NOMO-1 (cell line): ENCODE results near the gene YY1.
A peak's percentile ranks its signal among the peaks of the same experiment; 100 is the strongest.
"Not testable (repeated sequence)": the region's sequence is repeated elsewhere in the genome, so short reads cannot be mapped to it uniquely, and the experiment has no call there.

Source experiments
- DNase-seq, 2 experiments: peaks; one replicate each; lab custom pipeline; 2025; ENCODE audit not compliant: unreplicated experiment in 2 of 2; lab: John Stamatoyannopoulos, UW

The YY1 gene

DNA sequence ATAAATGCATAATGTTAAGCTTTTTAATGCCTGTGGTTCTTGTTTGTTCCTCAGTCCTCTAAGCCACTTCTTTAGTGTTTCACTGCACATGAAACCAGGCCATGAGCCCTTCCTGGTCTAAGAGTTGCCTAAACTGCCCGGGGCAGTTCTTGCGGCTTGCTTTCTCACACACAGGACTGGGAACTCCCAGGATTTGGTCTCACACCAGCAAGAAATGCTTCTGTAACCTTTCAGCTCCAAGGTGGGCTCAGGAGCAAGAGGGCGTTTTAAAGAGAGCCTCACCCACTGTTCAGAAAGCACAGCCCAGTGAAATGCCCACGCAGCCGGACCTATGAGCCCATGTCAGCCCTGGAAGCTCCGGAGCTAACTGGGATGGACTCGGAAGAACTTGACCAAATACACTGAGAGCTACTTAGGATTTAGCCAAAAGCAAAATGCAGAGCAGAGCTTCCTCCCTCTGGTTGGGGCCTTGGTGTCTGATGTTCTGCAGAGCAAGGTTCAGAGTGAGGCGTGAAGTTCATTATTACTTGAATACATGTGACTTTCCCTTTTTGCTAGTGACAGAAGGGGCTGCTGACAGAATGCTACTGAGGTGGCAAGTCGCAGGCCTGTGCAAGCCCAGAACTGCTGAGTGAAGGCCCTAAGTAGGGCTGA lies 43.9 kb downstream of the YY1 start:
- DNase-seq: no peak

- not testable (repeated sequence) for DNase-seq
These were observed 44.5 kb downstream of the YY1 start for GRCh38 chr14:100283436-100283835.

- no peak for DNase-seq
These were observed 45.3 kb downstream of the YY1 start for GRCh38 chr14:100283984-100284881.

GRCh38 chr14:100285021-100285912 lies 46.3 kb downstream of the YY1 start:
- DNase-seq: peak; percentile 46

GRCh38 chr14:100285913-100286400 lies 47.0 kb downstream of the YY1 start:
- no peak for DNase-seq

- DNase-seq: no peak
These were observed 47.7 kb downstream of the YY1 start for GRCh38 chr14:100286484-100287191.

DNA sequence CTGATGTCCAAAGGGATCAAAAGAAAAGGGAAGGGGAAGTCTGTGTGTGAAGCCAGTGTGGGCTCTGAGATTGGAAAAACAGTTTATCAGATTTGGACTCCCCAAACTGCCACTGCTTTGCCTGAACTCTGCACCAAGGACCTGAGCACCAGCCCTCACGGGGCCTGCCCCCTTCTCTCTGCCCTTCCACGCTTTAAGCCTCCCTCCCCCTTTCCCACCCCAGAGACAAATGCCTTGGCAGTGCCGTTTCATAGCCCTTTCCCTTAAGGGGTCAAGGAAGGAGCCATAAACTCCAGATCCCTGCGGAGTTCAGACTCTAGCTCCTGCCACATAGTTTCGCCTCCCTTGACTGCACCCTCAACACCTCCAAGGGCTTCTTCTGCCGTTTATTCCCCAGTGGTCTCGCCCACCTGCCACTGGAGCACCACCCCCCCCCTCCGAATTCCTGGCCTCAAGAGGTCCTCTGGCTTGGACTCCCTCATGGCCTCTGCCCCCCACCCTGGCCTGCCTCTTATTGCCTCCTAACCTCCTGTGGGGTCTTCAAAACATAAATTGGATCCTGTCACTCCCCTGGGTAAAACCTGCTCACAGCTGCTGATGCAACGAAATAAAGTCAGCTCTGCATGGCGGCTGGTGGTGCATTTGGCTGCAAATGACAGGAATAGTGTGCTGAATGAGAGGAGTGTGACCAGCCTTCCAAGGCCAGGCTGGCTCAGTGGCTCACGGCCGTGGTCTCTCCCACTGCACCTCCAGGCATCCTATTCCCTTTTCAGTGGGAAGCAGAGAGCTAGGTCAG lies 48.5 kb downstream of the YY1 start:
- no peak for DNase-seq

DNA sequence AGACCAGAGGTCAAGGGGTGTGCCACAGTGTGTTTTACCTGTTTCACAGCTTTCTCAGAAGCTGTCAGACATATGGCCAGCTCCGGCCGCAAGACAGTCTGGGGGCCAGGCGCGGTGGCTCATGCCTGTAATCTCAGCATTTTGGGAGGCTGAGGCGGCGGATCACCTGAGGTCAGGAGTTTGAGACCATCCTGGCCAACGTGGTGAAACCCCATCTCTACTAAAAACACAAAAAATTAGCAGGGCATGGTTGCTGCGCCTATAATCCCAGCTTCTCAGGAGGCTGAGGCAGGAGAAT lies 49.0 kb downstream of the YY1 start:
- not testable (repeated sequence) for DNase-seq

DNA sequence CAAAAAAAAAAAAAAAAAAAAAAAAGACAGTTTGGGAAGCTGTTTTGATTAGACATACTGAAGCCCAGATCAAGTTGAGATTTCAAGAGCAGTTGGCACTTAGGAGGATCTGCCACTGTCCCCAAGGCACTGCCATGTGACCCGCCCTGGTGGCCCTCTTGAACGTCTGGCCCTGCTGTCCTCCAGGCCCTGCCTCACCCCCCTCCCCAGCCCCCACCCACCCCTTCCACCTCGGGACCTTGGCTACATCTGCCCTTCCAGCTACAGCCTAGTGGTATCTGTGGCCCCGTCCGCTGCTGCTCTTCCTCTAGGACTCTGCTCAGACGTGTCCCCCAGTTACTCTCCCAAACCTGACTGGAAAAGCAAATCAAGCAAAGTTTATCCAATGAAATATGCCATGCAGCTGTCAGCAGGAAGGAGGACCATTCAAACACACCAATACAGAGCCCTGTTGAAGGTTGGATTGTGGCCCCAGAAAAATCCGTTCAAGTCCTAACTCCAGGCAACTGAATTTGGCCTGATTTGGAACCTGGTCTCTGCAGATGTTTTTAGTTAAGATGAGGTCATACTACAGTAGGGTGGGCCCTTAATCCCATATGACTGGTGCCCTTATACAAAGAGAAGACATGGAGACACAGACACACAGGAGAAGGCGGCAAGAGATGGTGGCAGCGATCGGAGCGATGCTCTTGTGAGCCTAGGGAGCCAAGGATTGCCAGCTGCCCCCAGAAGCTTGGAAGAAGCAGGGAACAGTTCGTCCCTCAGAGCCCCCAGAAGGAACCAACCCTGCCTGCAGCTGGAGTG lies 49.6 kb downstream of the YY1 start:
- no peak for DNase-seq

- DNase-seq: no peak
These were observed 51.1 kb downstream of the YY1 start for GRCh38 chr14:100289916-100290606.

DNA sequence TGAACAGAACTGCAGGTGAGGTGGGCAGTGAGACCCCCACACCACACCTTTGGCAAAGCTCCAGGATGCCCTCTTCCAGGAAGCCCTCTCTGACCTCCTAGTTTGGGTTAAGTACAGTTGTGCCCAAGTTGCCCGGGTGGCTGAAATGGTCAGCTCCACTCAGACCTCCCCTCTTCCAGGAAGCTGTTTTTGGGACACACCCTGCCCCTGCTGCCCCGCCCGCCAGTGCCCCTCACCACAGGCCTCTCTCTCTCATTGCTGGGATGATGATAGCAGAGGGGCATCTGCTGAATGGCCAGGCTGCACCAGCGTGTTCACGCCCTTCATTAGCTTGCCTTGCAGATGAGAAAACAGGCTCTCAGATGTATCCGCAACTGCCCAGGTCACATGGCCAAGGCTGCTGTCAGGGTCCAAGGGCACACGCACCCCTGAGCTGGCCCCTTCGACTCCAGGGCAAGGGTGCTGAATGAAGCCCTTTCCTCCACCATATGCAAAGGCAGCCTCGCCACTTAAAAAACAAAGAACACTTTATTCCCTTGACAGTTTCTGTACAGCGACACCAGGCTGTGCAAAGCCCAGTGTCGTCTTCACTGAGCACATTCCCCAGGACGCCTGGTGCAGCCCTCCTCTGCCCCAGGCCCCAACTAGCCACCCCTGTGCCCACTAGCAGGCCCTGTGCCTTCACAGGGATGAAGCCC lies 51.8 kb downstream of the YY1 start:
- no peak for DNase-seq

- no peak for DNase-seq
These were observed 52.5 kb downstream of the YY1 start for GRCh38 chr14:100291305-100292075.

DNA sequence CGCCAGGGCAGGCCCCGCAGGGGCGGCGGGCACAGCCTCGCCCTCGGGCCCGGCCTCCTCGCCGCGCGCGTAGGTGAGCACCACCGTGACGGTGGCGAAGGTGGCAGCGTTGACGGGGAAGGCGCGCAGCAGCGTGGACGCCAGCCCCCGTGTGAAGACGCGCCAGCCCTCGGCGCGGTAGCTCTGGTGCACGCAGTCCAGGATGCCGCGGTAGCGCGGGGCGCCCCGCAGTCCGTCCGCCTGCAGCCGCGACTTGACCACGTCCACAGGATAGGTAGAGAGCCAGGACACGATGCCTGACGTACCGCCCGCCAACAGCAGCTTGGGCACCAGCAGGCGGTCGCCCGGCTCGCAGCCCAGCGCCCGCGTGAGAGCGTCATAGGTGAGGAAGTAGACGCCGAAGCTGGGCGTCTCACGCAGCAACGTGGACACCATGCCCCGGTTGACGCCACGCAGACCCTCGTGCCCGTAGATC lies 53.4 kb downstream of the YY1 start:
- DNase-seq: no peak

DNA sequence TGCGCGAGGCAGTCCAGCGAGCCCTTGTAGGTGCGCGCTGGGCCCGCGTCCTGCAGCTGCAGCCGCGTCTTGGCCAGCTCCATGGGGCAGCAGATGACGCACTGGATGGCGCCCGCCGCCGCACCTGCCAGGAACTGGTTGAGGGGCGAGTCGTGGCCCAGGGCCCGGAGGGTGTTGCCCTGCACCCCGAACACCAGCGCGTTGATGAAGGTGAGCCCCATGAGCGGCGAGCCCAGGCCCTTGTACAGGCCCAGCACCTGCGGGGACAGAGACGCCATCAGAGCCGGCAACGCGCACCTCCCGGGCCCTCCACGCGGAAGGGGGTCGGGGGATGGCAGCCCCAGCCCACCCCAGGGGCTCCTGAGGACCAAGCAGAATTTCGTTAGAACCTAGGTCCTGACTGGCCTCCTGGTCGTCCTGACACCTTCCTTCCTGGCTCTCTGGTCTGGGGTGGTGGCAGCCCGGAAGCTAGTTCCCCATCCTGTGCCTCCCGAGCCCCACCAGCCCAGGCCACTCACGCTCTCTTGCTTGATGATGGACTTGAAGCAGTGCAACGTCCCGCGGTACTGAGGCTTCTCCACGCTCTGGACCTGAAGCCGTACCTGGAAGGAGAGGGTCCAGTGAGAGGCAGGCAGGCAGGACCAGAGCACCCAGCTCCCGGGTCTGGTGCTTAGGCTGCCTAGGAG lies 54.0 kb downstream of the YY1 start:
- no peak for DNase-seq

- DNase-seq: no peak
These were observed 54.7 kb downstream of the YY1 start for GRCh38 chr14:100293497-100294212.
